Measurements from ENCODE around the gene GAST.

- TF ChIP-seq CTCF (IDR thresholded peaks at IDR 0.05; ENCODE audit: insufficient read depth, low read length, poor library complexity, severe bottlenecking) (no peak), EZH2phosphoT487 (conservative IDR thresholded peaks at IDR 0.05; ENCODE audit: low read length) (no peak)
These were observed 45.9 kb upstream of the GAST start for GRCh38 chr17:41666237-41666641.
